HG03103 (cell line): ENCODE data around the gene GOLGA8T.
"Not testable (repeated sequence)": the region's sequence is repeated elsewhere in the genome, so short reads cannot be mapped to it uniquely, and the experiment has no call there.

Source experiments
- ATAC-seq: cut with Tn5 transposase; IDR thresholded peaks from one replicate; pipeline ENCODE4 v1.9.1; 2021; ENCODE audit warnings: low read depth; ENCODE audit not compliant: unreplicated experiment

GOLGA8T gene

DNA sequence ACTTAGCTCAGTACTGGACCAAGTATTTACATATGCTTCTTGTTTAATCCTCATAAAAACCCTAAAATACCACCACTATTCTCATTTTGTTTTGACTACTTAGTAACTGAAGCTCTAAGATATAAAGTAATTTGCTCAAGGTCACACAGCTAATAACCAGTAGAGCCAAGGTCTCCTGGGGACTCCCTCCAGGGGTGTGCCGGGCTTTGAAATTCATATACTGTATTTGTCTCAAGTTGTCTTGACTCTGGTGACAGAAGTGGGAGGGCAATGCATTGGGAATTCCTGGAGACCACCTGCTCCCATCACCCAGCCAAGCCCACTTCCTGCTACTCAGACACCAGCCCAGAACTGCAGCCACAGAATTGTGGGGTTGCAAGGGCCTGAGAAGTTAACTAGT, 54.9 kb downstream of the GOLGA8T start:
- not testable (repeated sequence) for ATAC-seq

- ATAC-seq: not testable (repeated sequence)
These were observed 56.3 kb downstream of the GOLGA8T start for GRCh38 chr15:30191143-30191542.

- ATAC-seq: not testable (repeated sequence)
These were observed 56.8 kb downstream of the GOLGA8T start for GRCh38 chr15:30191639-30192038.

GRCh38 chr15:30192119-30192745, 57.4 kb downstream of the GOLGA8T start:
- ATAC-seq: not testable (repeated sequence)

DNA sequence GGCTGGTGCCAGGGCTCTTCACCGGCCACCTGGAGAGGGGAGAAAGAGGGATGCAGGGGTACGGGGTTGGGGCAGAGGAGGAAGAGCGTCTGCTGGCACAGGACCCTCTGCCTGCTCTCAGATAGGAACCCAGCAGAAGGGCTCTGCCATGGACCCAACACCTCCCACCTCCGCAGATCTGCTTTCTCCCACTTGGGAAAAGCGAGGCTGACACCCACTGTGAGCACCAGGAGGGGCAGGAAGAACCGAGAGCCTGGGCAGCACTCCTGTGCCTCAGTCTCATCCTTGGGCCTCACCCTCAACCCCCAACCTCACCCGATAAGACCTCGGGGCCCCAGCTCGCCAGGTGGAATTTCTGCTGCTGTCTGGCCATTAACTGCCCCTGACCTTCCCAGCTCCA, 58.0 kb downstream of the GOLGA8T start:
- not testable (repeated sequence) for ATAC-seq
